H9 (cell line): ENCODE measurements around the gene ASTL. TPM values are rescaled to one million over a fixed set of nuclear protein-coding genes. Genes with fewer than 3 reads are reported as not detected.

Source experiments
- DNase-seq: peaks from one replicate; pipeline ENCODE4 v3.0.0-alpha.2; 2017
- H2AFZ ChIP-seq: one replicate; pipeline ENCODE4 v1.6.1; 2013; ENCODE audit warnings: mild to moderate bottlenecking, low read length, control low read depth, moderate library complexity
- H2AK5ac ChIP-seq: 2 replicates; pipeline ENCODE4 v1.6.1; 2013; ENCODE audit warnings: low read length, control low read depth, mixed read lengths; ENCODE audit not compliant: insufficient read length
- H2BK120ac ChIP-seq: one replicate; pipeline ENCODE4 v1.6.1; 2013; ENCODE audit warnings: low read depth, mild to moderate bottlenecking, low read length, control low read depth, inconsistent platforms; ENCODE audit not compliant: poor library complexity, severe bottlenecking
- H2BK12ac ChIP-seq: 2 replicates; pipeline ENCODE4 v1.6.1; 2013; ENCODE audit warnings: low read length, control low read depth, mixed read lengths, low read depth; ENCODE audit not compliant: insufficient read length
- H2BK15ac ChIP-seq: 2 replicates; pipeline ENCODE4 v1.6.1; 2013; ENCODE audit warnings: low read depth, low read length, control low read depth
- H2BK20ac ChIP-seq: one replicate; pipeline ENCODE4 v1.6.1; 2013; ENCODE audit warnings: low read depth, mild to moderate bottlenecking, low read length, control low read depth, inconsistent platforms; ENCODE audit not compliant: poor library complexity, severe bottlenecking
- H2BK5ac ChIP-seq: 2 replicates; pipeline ENCODE4 v1.6.1; 2013; ENCODE audit warnings: low read length, control low read depth, mixed read lengths; ENCODE audit not compliant: insufficient read length
- H3K14ac ChIP-seq: 2 replicates; pipeline ENCODE4 v1.6.1; 2013; ENCODE audit warnings: low read length, control low read depth; ENCODE audit not compliant: insufficient read depth
- H3K18ac ChIP-seq: 2 replicates; pipeline ENCODE4 v1.6.1; 2013; ENCODE audit warnings: low read depth, mild to moderate bottlenecking, mixed read lengths, low read length, control low read depth; ENCODE audit not compliant: insufficient read length
- H3K23ac ChIP-seq: 2 replicates; pipeline ENCODE4 v1.6.1; 2013; ENCODE audit warnings: low read length, control low read depth, mixed read lengths, low read depth; ENCODE audit not compliant: insufficient read length
- H3K23me2 ChIP-seq: 2 replicates; pipeline ENCODE4 v1.6.1; 2013; ENCODE audit warnings: low read depth, mild to moderate bottlenecking, mixed read lengths, low read length, control low read depth; ENCODE audit not compliant: insufficient read length, poor library complexity, severe bottlenecking
- H3K27ac ChIP-seq: 2 replicates; pipeline ENCODE4 v1.5.1; 2013; ENCODE audit warnings: low read length, control low read depth, mixed read lengths, low read depth; ENCODE audit not compliant: insufficient read length
- H3K27me3 ChIP-seq: 2 replicates; pipeline ENCODE4 v1.6.1; 2013; ENCODE audit warnings: low read length, control low read depth, inconsistent platforms; ENCODE audit not compliant: insufficient read depth
- H3K4ac ChIP-seq: 2 replicates; pipeline ENCODE4 v1.6.1; 2013; ENCODE audit warnings: low read depth, mild to moderate bottlenecking, control low read depth, inconsistent platforms, low read length, moderate library complexity
- H3K4me1 ChIP-seq: 2 replicates; pipeline ENCODE4 v1.6.1; 2013; ENCODE audit warnings: low read length, control low read depth, inconsistent platforms; ENCODE audit not compliant: insufficient read depth
- H3K4me2 ChIP-seq: 2 replicates; pipeline ENCODE4 v1.6.1; 2013; ENCODE audit warnings: low read length, control low read depth, mixed read lengths; ENCODE audit not compliant: insufficient read length, insufficient read depth
- H3K56ac ChIP-seq: 2 replicates; pipeline ENCODE4 v1.6.1; 2013; ENCODE audit warnings: low read depth, mild to moderate bottlenecking, mixed read lengths, low read length, control low read depth; ENCODE audit not compliant: insufficient read length
- H3K79me1 ChIP-seq: 2 replicates; pipeline ENCODE4 v1.6.1; 2013; ENCODE audit warnings: low read depth, mild to moderate bottlenecking, moderate library complexity, low read length, control low read depth, inconsistent platforms; ENCODE audit not compliant: insufficient read depth, poor library complexity, severe bottlenecking
- H3K79me2 ChIP-seq: 2 replicates; pipeline ENCODE4 v1.6.1; 2013; ENCODE audit warnings: low read length, control low read depth, inconsistent platforms; ENCODE audit not compliant: insufficient read depth
- H3K9ac ChIP-seq: 2 replicates; pipeline ENCODE4 v1.6.1; 2013; ENCODE audit warnings: low read length, control low read depth, mixed read lengths; ENCODE audit not compliant: insufficient read length; ENCODE audit errors: extremely low read depth
- H3K9me3 ChIP-seq: one replicate; pipeline ENCODE4 v1.6.1; 2013; ENCODE audit warnings: low read depth, low read length, inconsistent platforms; ENCODE audit not compliant: control insufficient read depth
- H3T11ph ChIP-seq: one replicate; pipeline ENCODE4 v1.6.1; 2013; ENCODE audit warnings: mild to moderate bottlenecking, low read length, control low read depth, inconsistent platforms
- H4K20me1 ChIP-seq: one replicate; pipeline ENCODE4 v1.6.1; 2013; ENCODE audit not compliant: control insufficient read depth, insufficient read length, insufficient read depth
- H4K5ac ChIP-seq: 2 replicates; pipeline ENCODE4 v1.6.1; 2013; ENCODE audit warnings: low read depth, mild to moderate bottlenecking, mixed read lengths, low read length, control low read depth; ENCODE audit not compliant: insufficient read length
- H4K8ac ChIP-seq: replicated peaks from 2 replicates; pipeline ENCODE4 v1.6.1; 2013; ENCODE audit warnings: low read length, control low read depth, mixed read lengths, low read depth; ENCODE audit not compliant: insufficient read length
- H4K91ac ChIP-seq: 2 replicates; pipeline ENCODE4 v1.6.1; 2013; ENCODE audit warnings: low read depth, mild to moderate bottlenecking, moderate library complexity, mixed read lengths, low read length, control low read depth; ENCODE audit not compliant: insufficient read length
- H3K27ac Mint-ChIP-seq, 3 experiments: 2 replicates in 2 of 3; 3 replicates in 1 of 3; pipeline ENCODE4 v1.8.0; 2020 to 2021; ENCODE audit warnings: mixed read lengths in 3 of 3, mild to moderate bottlenecking in 1 of 3, moderate library complexity in 1 of 3
- H3K27me3 Mint-ChIP-seq: 2 replicates; pipeline ENCODE4 v1.8.0; 2021; ENCODE audit warnings: low read depth, mild to moderate bottlenecking, moderate library complexity, mixed read lengths
- H3K36me3 Mint-ChIP-seq, 3 experiments: 2 replicates in 2 of 3; 3 replicates in 1 of 3; pipeline ENCODE4 v1.8.0; 2020 to 2021; ENCODE audit warnings: low read depth in 3 of 3, mixed read lengths in 3 of 3; ENCODE audit not compliant: insufficient read depth in 1 of 3
- H3K4me1 Mint-ChIP-seq, 2 experiments: 2 replicates each; pipeline ENCODE4 v1.8.0; 2020; ENCODE audit warnings: mixed read lengths in 2 of 2
- H3K4me3 Mint-ChIP-seq, 2 experiments: 2 replicates in 1 of 2; 3 replicates in 1 of 2; pipeline ENCODE4 v1.8.0; 2020 to 2021; ENCODE audit warnings: mild to moderate bottlenecking in 2 of 2, mixed read lengths in 2 of 2, moderate library complexity in 1 of 2
- H3K9me3 Mint-ChIP-seq, 2 experiments: 2 replicates in 1 of 2; 3 replicates in 1 of 2; pipeline ENCODE4 v1.8.0; 2020; ENCODE audit warnings: mild to moderate bottlenecking in 2 of 2, mixed read lengths in 2 of 2, moderate library complexity in 1 of 2
- CTCF ChIP-seq: fragments of 200-600 bp; sonication (generic); conservative IDR thresholded peaks from 3 replicates; pipeline ENCODE4 v1.8.0; 2021; ENCODE audit warnings: antibody characterized with exemption, mild to moderate bottlenecking
- WGBS: extraction: QIAGEN DNeasy Blood & Tissue Kit; methylation state at CpG from one replicate; pipeline ENCODE4 v1.1.7; 2013; ENCODE audit warnings: missing lambda C conversion rate, low lambda C conversion rate, mixed read lengths; ENCODE audit not compliant: insufficient read length; ENCODE audit errors: extremely low coverage; 5-methylcytosine and 5-hydroxymethylcytosine counted together
- long read RNA-seq: library from polyadenylated mRNA; unstranded; transcript quantifications from one replicate; pipeline ENCODE4 v2.0.0, GENCODE V29; 2020
- total RNA-seq: library from RNA; stranded (reverse); gene quantifications from 2 replicates; pipeline ENCODE4 v1.2.1, GENCODE V29; 2021

Gene ASTL
- 0.72 and 0.81 TPM in 2 replicates for total RNA-seq
- long read RNA-seq: 0 reads

DNA sequence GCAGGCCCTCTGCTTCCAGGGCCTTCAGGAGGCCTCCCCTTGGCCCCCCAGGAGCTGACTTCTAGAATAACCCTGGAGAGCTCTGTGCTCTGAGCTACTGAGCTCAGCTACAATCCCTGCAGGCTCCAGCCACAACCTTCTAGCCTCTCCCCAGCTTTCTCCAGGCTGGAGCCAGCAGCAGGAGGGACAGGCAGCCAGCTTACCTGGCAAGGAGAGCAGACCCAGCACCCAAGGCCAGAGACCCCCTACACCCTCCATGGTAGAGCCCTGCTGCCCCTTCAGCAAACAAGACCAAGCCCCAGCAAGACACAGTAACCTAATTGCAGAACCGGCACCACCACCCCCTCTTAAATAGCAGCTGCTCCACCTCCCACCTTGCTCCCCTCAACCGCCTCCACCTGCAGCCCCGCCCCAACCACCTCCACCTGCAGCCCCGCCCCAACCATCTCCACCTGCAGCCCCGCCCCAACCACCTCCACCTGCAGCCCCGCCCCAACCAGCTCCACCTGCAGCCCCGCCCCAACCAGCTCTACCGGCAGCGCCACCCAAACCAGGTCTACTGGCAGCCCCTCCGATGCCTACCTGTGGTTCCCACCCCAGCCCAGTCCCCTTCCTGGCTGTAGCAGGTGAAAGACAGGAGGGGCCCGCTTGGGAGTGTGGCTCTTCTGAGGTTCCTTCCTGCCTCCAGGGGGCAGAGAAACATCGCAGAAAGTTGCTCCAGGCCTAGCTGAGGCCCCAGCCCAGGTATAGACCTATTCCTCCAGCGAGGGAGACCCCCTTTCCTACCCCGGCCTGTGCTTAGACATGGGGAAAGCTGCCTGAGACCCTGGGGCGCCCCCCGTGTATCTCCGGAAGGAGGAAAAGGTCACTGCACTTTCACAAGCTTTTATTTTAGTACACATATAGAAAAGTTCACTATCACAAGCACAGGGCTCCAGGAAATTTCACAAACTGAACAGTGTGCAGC is at the start of gene ASTL:
TSS of gene ASTL (minus strand) at position 324 of the 967 bp plus-strand sequence. CDS start at position 258, 66 bp downstream.
- Histone ChIP-seq H4K20me1 (no peaks in the 10 kb centered on the region), H3K4me2 (peak within 1 kb of the TSS; percentile 4), H2BK5ac (no peak within 1 kb of the TSS), H4K91ac (no peak within 1 kb of the TSS), H3K23me2 (no peaks in the 10 kb centered on the region), H3K4me1 (no peaks in the 10 kb centered on the region), H3K79me2 (no peaks in the 10 kb centered on the region), H3K23ac (no peak within 1 kb of the TSS), H4K5ac (no peak within 1 kb of the TSS), H3K9ac (no peak within 1 kb of the TSS), H3K14ac (no peak within 1 kb of the TSS), H2BK120ac (no peak within 1 kb of the TSS), H4K8ac (no peak within 1 kb of the TSS), H3K4ac (no peak within 1 kb of the TSS), H3K9me3 (no peaks in the 10 kb centered on the region), H2BK20ac (no peak within 1 kb of the TSS), H2BK12ac (no peak within 1 kb of the TSS), H3K27me3 (no peaks in the 10 kb centered on the region), H2AK5ac (no peak within 1 kb of the TSS), H3K56ac (no peak within 1 kb of the TSS), H2AFZ (no peak within 1 kb of the TSS), H2BK15ac (no peak within 1 kb of the TSS), H3T11ph (no peak within 1 kb of the TSS), H3K18ac (no peak within 1 kb of the TSS), H3K27ac (no peak within 1 kb of the TSS), H3K79me1 (no peaks in the 10 kb centered on the region)
- no peak within 1 kb of the TSS; a peak in 1 of 5 replicates for H3K4me3 Mint-ChIP-seq
- peaks cover 12 to 14% of the 10 kb centered on the region in 2 experiments for H3K4me1 Mint-ChIP-seq
- peaks cover 0 to 7% (median 0%) of the 10 kb centered on the region in 3 experiments; a peak in 2 of 7 replicates for H3K36me3 Mint-ChIP-seq
- peak; percentile 98 for DNase-seq
- no CpG with 5 or more reads among the region's 17 CpGs for WGBS
- TF ChIP-seq CTCF: peak; percentile 70
- H3K27me3 Mint-ChIP-seq: peaks cover 15% of the 10 kb centered on the region
- H3K27ac Mint-ChIP-seq: peak within 1 kb of the TSS in 1 of 3 experiments; percentile 75; a peak in 2 of 7 replicates
- H3K9me3 Mint-ChIP-seq: no peaks in the 10 kb centered on the region
